HepG2 (cell line): Measurements from ENCODE around the gene CYP2W1. TPM values are rescaled to one million over a fixed set of nuclear protein-coding genes. Genes with fewer than 3 reads are reported as not detected.

Source experiments
- ATAC-seq: fragments of 200-7000 bp; cut with Tn5 transposase; 3 replicates; pipeline ENCODE4 v1.9.1; 2020; ENCODE audit warnings: mild to moderate bottlenecking, moderate library complexity
- BruUV-seq: library from RNA; stranded (reverse); fragments of 400-500 nt; replicated peaks from 2 replicates; lab custom pipeline; 2021; lab: Mats Ljungman, UMichigan
- CTCF ChIA-PET: fragments of 300-600 bp; formaldehyde crosslinking; extraction: SDS; loops from one replicate; lab custom pipeline; 2021; ENCODE audit warnings: low total read pairs, inconsistent platforms, low intra/inter-chr PET ratio; lab: Yijun Ruan, JAX
- POLR2A ChIA-PET: fragments of 350-600 bp; sonication (Branson Sonifier 250); formaldehyde crosslinking; loops from one replicate; lab custom pipeline; 2020; ENCODE audit warnings: antibody characterized with exemption, inconsistent platforms; lab: Yijun Ruan, JAX
- DNase-seq: peaks from one replicate; pipeline ENCODE4 v3.0.0-alpha.2; 2015; ENCODE audit warnings: low spot score
- FAIRE-seq: peaks from 3 replicates; lab custom pipeline; 2011; peaks lifted over from hg19 to GRCh38; lab: Jason Lieb, UNC
- H2AFZ ChIP-seq: one replicate; pipeline ENCODE4 v1.6.1; 2011; ENCODE audit warnings: low read length, inconsistent platforms
- H3K27ac ChIP-seq: fragments of 300-600 bp; 3 replicates; pipeline ENCODE4 v1.8.0; 2011; ENCODE audit warnings: mixed run types, mild to moderate bottlenecking, mixed read lengths, low read length, inconsistent platforms; ENCODE audit not compliant: insufficient read depth; ENCODE audit errors: extremely low read length
- H3K27me3 ChIP-seq, 2 experiments: fragments of 200-600 bp in 1 of 2; 2 replicates in 1 of 2; 3 replicates in 1 of 2; pipeline versions ENCODE4 v1.6.0 to v1.8.0; 2011; ENCODE audit warnings: low read length in 2 of 2, mild to moderate bottlenecking in 2 of 2, moderate library complexity in 2 of 2, inconsistent platforms in 1 of 2; ENCODE audit not compliant: insufficient read depth in 2 of 2, control insufficient read depth in 1 of 2
- H3K36me3 ChIP-seq, 2 experiments: fragments of 200-600 bp in 1 of 2; replicated peaks in 1 of 2; 2 replicates in 1 of 2; 3 replicates in 1 of 2; pipeline versions ENCODE4 v1.5.1 to v1.8.0; 2011; ENCODE audit warnings: low read length in 2 of 2, inconsistent platforms in 1 of 2; ENCODE audit not compliant: insufficient read depth in 2 of 2, control insufficient read depth in 1 of 2
- H3K4me1 ChIP-seq: 2 replicates; pipeline ENCODE4 v1.5.1; 2012; ENCODE audit warnings: low read length, inconsistent platforms; ENCODE audit not compliant: insufficient read depth
- H3K4me2 ChIP-seq: 2 replicates; pipeline ENCODE4 v1.6.0; 2011; ENCODE audit warnings: low read depth, low read length, inconsistent platforms
- H3K4me3 ChIP-seq, 3 experiments: fragments of 200-600 bp in 1 of 3; sonication (generic), shearing (Covaris generic) in 1 of 3; replicated peaks in 1 of 3; 2 replicates each; pipeline ENCODE4 v1.5.1; 2011 to 2016; ENCODE audit warnings: low read length in 3 of 3, inconsistent platforms in 2 of 3, low read depth in 2 of 3, mild to moderate bottlenecking in 2 of 3, control low read depth in 1 of 3, mixed read lengths in 1 of 3; ENCODE audit not compliant: insufficient read depth in 1 of 3
- H3K79me2 ChIP-seq: one replicate; pipeline ENCODE4 v1.6.1; 2011; ENCODE audit warnings: low read length, inconsistent platforms; ENCODE audit not compliant: insufficient read depth
- H3K9ac ChIP-seq: 2 replicates; pipeline ENCODE4 v1.6.0; 2011; ENCODE audit warnings: mild to moderate bottlenecking, low read depth, low read length, inconsistent platforms; ENCODE audit not compliant: insufficient read depth
- H3K9me3 ChIP-seq: 2 replicates; pipeline ENCODE4 v1.5.1; 2012; ENCODE audit warnings: mild to moderate bottlenecking, low read length
- H4K20me1 ChIP-seq: 2 replicates; pipeline ENCODE4 v1.6.0; 2011; ENCODE audit warnings: inconsistent platforms, mild to moderate bottlenecking, low read length, moderate library complexity; ENCODE audit not compliant: insufficient read depth
- EED ChIP-seq: sonication (generic); formaldehyde crosslinking; IDR thresholded peaks from 2 replicates; pipeline ENCODE4 v1.5.0; 2020; ENCODE audit warnings: mild to moderate bottlenecking, missing genetic modification reagents
- HOXA3 ChIP-seq: sonication (generic); formaldehyde crosslinking; IDR thresholded peaks from 2 replicates; pipeline ENCODE4 v1.5.0; 2020; ENCODE audit warnings: missing genetic modification reagents
- KAT8 ChIP-seq: IDR thresholded peaks from 2 replicates; pipeline ENCODE4 v1.6.1; 2016; ENCODE audit warnings: missing genetic modification reagents, missing compliant biosample characterization
- KMT2A ChIP-seq: sonication (generic); formaldehyde crosslinking; IDR thresholded peaks from 2 replicates; pipeline ENCODE4 v1.4.0; 2020; ENCODE audit warnings: missing genetic modification reagents
- KMT2B ChIP-seq: IDR thresholded peaks from 2 replicates; pipeline ENCODE4 v1.6.1; 2016; ENCODE audit warnings: missing genetic modification reagents, missing compliant biosample characterization
- MXD4 ChIP-seq: IDR thresholded peaks from 2 replicates; pipeline ENCODE4 v1.6.1; 2016; ENCODE audit warnings: mild to moderate bottlenecking, missing biosample characterization, missing genetic modification reagents
- NFKB2 ChIP-seq: sonication (generic); formaldehyde crosslinking; IDR thresholded peaks from 2 replicates; pipeline ENCODE4 v1.4.0; 2020; ENCODE audit warnings: missing genetic modification reagents, borderline replicate concordance
- NR2F2 ChIP-seq: IDR thresholded peaks from 2 replicates; pipeline ENCODE4 v1.6.1; 2012; ENCODE audit warnings: low read depth, inconsistent platforms, borderline replicate concordance
- RAD21 ChIP-seq: fragments of 450-650 bp; formaldehyde crosslinking; IDR thresholded peaks from 2 replicates; pipeline ENCODE4 v1.5.0; 2020; ENCODE audit warnings: mild to moderate bottlenecking
- RXRA ChIP-seq: sonication (generic); formaldehyde crosslinking; IDR thresholded peaks from 2 replicates; pipeline ENCODE4 v1.5.1; 2020; ENCODE audit warnings: missing genetic modification reagents
- SOX6 ChIP-seq, 2 experiments: fragments of 450-650 bp in 1 of 2; sonication (generic) in 1 of 2; formaldehyde crosslinking in 1 of 2; IDR thresholded peaks; 2 replicates each; pipeline versions ENCODE4 v1.4.0 to v1.6.1; 2017 to 2020; ENCODE audit warnings: antibody characterized with exemption in 1 of 2, mild to moderate bottlenecking in 1 of 2, missing genetic modification reagents in 1 of 2
- STAG1 ChIP-seq: sonication (generic); formaldehyde crosslinking; IDR thresholded peaks from 2 replicates; pipeline ENCODE4 v1.4.0; 2020; ENCODE audit warnings: missing genetic modification reagents
- THYN1 ChIP-seq: sonication (generic); formaldehyde crosslinking; IDR thresholded peaks from 2 replicates; pipeline ENCODE4 v1.8.1; 2023; ENCODE audit warnings: low read depth, mild to moderate bottlenecking, moderate library complexity, missing genetic modification reagents, borderline replicate concordance
- ZMAT3 ChIP-seq: sonication (generic); formaldehyde crosslinking; conservative IDR thresholded peaks from 2 replicates; pipeline ENCODE4 v1.7.0; 2021; ENCODE audit warnings: missing genetic modification reagents
- ZNF230 ChIP-seq: sonication (generic); formaldehyde crosslinking; IDR thresholded peaks from 2 replicates; pipeline ENCODE4 v1.4.0; 2020; ENCODE audit warnings: mild to moderate bottlenecking, missing genetic modification reagents
- ZNF263 ChIP-seq: sonication (generic); formaldehyde crosslinking; IDR thresholded peaks from 2 replicates; pipeline ENCODE4 v1.4.0; 2020; ENCODE audit warnings: missing genetic modification reagents
- ZNF326 ChIP-seq: sonication (generic); formaldehyde crosslinking; IDR thresholded peaks from 2 replicates; pipeline ENCODE4 v1.4.0; 2020; ENCODE audit warnings: missing genetic modification reagents, borderline replicate concordance
- ZNF607 ChIP-seq: sonication (generic); formaldehyde crosslinking; IDR thresholded peaks from 2 replicates; pipeline ENCODE4 v1.5.1; 2020; ENCODE audit warnings: missing genetic modification reagents, mild to moderate bottlenecking, borderline replicate concordance
- ZNF674 ChIP-seq: sonication (generic); formaldehyde crosslinking; IDR thresholded peaks from 2 replicates; pipeline ENCODE4 v1.5.0; 2020; ENCODE audit warnings: low read depth, mild to moderate bottlenecking, missing genetic modification reagents
- WGBS: methylation state at CpG from one replicate; pipeline ENCODE4 v1.1.6; 2017; ENCODE audit warnings: low lambda C conversion rate; 5-methylcytosine and 5-hydroxymethylcytosine counted together
- in situ Hi-C: cut with HindIII; loops from 2 replicates; pipeline ENCODE4 v1.10.0; 2017; ENCODE audit warnings: low pct_unique_long_range_greater_than_20kb; ENCODE audit not compliant: extremely low pct_ligation_motif_present
- intact Hi-C: fragments of 100-400 bp; cut with micrococcal nuclease; formaldehyde crosslinking; loops from one replicate; pipeline ENCODE4 v1.10.0; 2022; ENCODE audit not compliant: unreplicated experiment
- polyA plus RNA-seq, 8 experiments: library from polyadenylated mRNA; depleted of rRNA in 3 of 8; stranded (reverse) in 7 of 8; unstranded in 1 of 8; fragments of >200 nt; fragmentation: Illumina TruSeq in 4 of 8; extraction: Trizol in 4 of 8; gene quantifications; 2 replicates each; pipeline versions ENCODE4 v1.2.1 to v1.2.3, GENCODE V29; 2011 to 2016; ENCODE audit warnings: low read depth in 4 of 8, missing spikeins in 1 of 8, mixed read lengths in 1 of 8; ENCODE audit not compliant: insufficient read depth in 1 of 8
- total RNA-seq, 5 experiments: library from RNA; depleted of rRNA; stranded (reverse); fragments of >200 nt; fragmentation: Illumina TruSeq; extraction: Trizol; gene quantifications; 2 replicates each; pipeline ENCODE4 v1.2.3, GENCODE V29; 2016; ENCODE audit warnings: low read depth in 1 of 5
- TF ChIP-seq, protein P1 (sequence below): sonication (generic); formaldehyde crosslinking; IDR thresholded peaks from 2 replicates; pipeline ENCODE4 v1.5.1; 2020; ENCODE audit warnings: mild to moderate bottlenecking, missing genetic modification reagents, moderate library complexity
- TF ChIP-seq, protein P2 (sequence below): sonication (generic); formaldehyde crosslinking; IDR thresholded peaks from 2 replicates; pipeline ENCODE4 v1.4.0; 2020; ENCODE audit warnings: missing genetic modification reagents, borderline replicate concordance

The CYP2W1 gene
- total and polyA plus RNA-seq, 2 of the 13 experiments (the other 11 are each of a cell fraction or from before 2014, with no cell fraction given): 19.5 to 31.7 TPM

DNA sequence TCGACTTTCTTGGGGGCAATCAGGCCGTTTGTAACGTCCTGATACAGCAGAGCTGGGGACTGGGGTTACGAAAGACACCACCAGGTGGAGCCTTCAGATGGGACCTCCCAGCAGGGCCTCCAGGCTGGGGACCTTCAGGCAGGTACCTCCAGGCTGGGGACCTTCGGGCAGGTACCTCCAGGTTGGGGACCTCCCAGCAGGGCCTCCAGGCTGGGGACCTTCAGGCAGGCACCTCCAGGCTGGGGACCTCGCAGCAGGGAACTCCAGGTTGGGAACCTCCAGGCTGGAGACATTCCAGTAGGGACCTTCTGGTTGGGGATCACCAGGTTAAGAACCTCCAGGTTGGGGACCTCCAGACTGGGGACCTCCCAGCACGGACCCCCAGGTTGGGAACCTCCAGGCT is 37.9 kb downstream of the CYP2W1 start:
- WGBS: 90% methylated on average over 1 of the region's 7 CpGs
- FAIRE-seq (no peak), ATAC-seq (peak; percentile 33), DNase-seq (no peak)
- H3K4me1 ChIP-seq: peaks cover 20% of the 10 kb centered on the region
- H2AFZ ChIP-seq: no peak overlapping the region
- POLR2A ChIA-PET: interaction anchor here (0.7 kb wide), 1 partner anchor 43 kb away, joined by 3 read pairs; no protein-coding TSS in a partner anchor
- no peak overlapping the region for H3K9ac ChIP-seq
- in situ Hi-C loops (no loop called here), intact Hi-C loops (no loop called here)
- CTCF ChIA-PET: interaction anchor here (0.7 to 1.4 kb wide), 2 partner anchors 24 to 45 kb away, joined by 3 to 7 read pairs; partner anchors contain the start of gene GPR146
- H3K9me3 ChIP-seq: no peaks in the 10 kb centered on the region
- H3K4me2 ChIP-seq: no peak overlapping the region
- peaks cover 7% of the 10 kb centered on the region for H3K79me2 ChIP-seq
- H3K36me3 ChIP-seq: peaks cover 3 to 9% of the 10 kb centered on the region in 2 experiments; a peak in 4 of 5 replicates
- no peak overlapping the region for H3K4me3 ChIP-seq
- no peaks in the 10 kb centered on the region for H3K27me3 ChIP-seq
- BruUV-seq: no TSS peak
- H3K27ac ChIP-seq: no peak overlapping the region
- H4K20me1 ChIP-seq: no peaks in the 10 kb centered on the region
- TF ChIP-seq SOX6 (IDR thresholded peaks at IDR 0.05) (no peak), SOX6 (CRISPR knock-in tag; IDR thresholded peaks at IDR 0.05) (no peak), STAG1 (peak; percentile 59), ZNF326 (CRISPR knock-in tag) (no peak), MXD4 (CRISPR knock-in tag) (no peak), EED (CRISPR knock-in tag) (no peak), THYN1 (CRISPR knock-in tag) (no peak), ZNF674 (no peak), ZMAT3 (CRISPR knock-in tag) (no peak), RXRA (CRISPR knock-in tag) (no peak), RAD21 (CRISPR knock-in tag) (peak; percentile 39; the same call in 1 of the 2 replicates), KMT2A (no peak), NFKB2 (CRISPR knock-in tag) (0 out of 2 replicates have a peak, but pooled peaks have one; percentile 23), KMT2B (CRISPR knock-in tag) (no peak), ZNF230 (CRISPR knock-in tag) (no peak), NR2F2 (no peak), ZNF263 (CRISPR knock-in tag) (no peak), ZNF607 (CRISPR knock-in tag) (no peak), HOXA3 (CRISPR knock-in tag) (0 out of 2 replicates have a peak, but pooled peaks have one; percentile 12), KAT8 (CRISPR knock-in tag) (no peak)
- TF ChIP-seq, protein P1, sequence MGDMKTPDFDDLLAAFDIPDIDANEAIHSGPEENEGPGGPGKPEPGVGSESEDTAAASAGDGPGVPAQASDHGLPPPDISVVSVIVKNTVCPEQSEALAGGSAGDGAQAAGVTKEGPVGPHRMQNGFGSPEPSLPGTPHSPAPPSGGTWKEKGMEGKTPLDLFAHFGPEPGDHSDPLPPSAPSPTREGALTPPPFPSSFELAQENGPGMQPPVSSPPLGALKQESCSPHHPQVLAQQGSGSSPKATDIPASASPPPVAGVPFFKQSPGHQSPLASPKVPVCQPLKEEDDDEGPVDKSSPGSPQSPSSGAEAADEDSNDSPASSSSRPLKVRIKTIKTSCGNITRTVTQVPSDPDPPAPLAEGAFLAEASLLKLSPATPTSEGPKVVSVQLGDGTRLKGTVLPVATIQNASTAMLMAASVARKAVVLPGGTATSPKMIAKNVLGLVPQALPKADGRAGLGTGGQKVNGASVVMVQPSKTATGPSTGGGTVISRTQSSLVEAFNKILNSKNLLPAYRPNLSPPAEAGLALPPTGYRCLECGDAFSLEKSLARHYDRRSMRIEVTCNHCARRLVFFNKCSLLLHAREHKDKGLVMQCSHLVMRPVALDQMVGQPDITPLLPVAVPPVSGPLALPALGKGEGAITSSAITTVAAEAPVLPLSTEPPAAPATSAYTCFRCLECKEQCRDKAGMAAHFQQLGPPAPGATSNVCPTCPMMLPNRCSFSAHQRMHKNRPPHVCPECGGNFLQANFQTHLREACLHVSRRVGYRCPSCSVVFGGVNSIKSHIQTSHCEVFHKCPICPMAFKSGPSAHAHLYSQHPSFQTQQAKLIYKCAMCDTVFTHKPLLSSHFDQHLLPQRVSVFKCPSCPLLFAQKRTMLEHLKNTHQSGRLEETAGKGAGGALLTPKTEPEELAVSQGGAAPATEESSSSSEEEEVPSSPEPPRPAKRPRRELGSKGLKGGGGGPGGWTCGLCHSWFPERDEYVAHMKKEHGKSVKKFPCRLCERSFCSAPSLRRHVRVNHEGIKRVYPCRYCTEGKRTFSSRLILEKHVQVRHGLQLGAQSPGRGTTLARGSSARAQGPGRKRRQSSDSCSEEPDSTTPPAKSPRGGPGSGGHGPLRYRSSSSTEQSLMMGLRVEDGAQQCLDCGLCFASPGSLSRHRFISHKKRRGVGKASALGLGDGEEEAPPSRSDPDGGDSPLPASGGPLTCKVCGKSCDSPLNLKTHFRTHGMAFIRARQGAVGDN: peak; percentile 20
- TF ChIP-seq, protein P2, sequence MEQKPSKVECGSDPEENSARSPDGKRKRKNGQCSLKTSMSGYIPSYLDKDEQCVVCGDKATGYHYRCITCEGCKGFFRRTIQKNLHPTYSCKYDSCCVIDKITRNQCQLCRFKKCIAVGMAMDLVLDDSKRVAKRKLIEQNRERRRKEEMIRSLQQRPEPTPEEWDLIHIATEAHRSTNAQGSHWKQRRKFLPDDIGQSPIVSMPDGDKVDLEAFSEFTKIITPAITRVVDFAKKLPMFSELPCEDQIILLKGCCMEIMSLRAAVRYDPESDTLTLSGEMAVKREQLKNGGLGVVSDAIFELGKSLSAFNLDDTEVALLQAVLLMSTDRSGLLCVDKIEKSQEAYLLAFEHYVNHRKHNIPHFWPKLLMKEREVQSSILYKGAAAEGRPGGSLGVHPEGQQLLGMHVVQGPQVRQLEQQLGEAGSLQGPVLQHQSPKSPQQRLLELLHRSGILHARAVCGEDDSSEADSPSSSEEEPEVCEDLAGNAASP (CRISPR knock-in tag): no peak
